Skeletal muscle tissue (tissue), 4 donors: ENCODE measurements around the gene MORN3. TPM values are rescaled to one million over a fixed set of nuclear protein-coding genes. Genes with fewer than 3 reads are reported as not detected.
"Not testable (repeated sequence)": the region's sequence is repeated elsewhere in the genome, so short reads cannot be mapped to it uniquely, and the experiment has no call there.

Source experiments
- H3K27ac ChIP-seq: one replicate; pipeline ENCODE4 v1.7.0; 2013; ENCODE audit warnings: mild to moderate bottlenecking, low read depth, low read length, inconsistent platforms
- H3K27me3 ChIP-seq, 3 donors: one replicate each; pipeline ENCODE4 v1.7.0; 2013; ENCODE audit warnings: low read length in 3 of 3; ENCODE audit not compliant: control insufficient read depth in 3 of 3, insufficient read depth in 3 of 3
- H3K36me3 ChIP-seq, 3 donors: one replicate each; pipeline ENCODE4 v1.7.0; 2013; ENCODE audit warnings: low read length in 3 of 3; ENCODE audit not compliant: control insufficient read depth in 3 of 3, insufficient read depth in 3 of 3
- H3K4me1 ChIP-seq, 3 donors: one replicate each; pipeline ENCODE4 v1.7.0; 2013; ENCODE audit warnings: low read length in 3 of 3, mild to moderate bottlenecking in 3 of 3; ENCODE audit not compliant: control insufficient read depth in 3 of 3, insufficient read depth in 3 of 3
- H3K4me3 ChIP-seq, 3 donors: one replicate each; pipeline ENCODE4 v1.7.0; 2013; ENCODE audit warnings: low read length in 3 of 3
- H3K9ac ChIP-seq, 3 donors: one replicate each; pipeline ENCODE4 v1.7.0; 2013; ENCODE audit warnings: low read length in 3 of 3, mild to moderate bottlenecking in 3 of 3, moderate library complexity in 2 of 3, low read depth in 1 of 3
- H3K9me3 ChIP-seq, 3 donors: one replicate each; pipeline ENCODE4 v1.7.0; 2013; ENCODE audit warnings: low read length in 3 of 3; ENCODE audit not compliant: control insufficient read depth in 3 of 3
- total RNA-seq: library from RNA; depleted of rRNA; stranded (reverse); fragments of >200 nt; gene quantifications from one replicate; pipeline ENCODE4 v1.2.3, GENCODE V29; 2014
- donor health status: Osteomylitis.

Gene MORN3
- total RNA-seq, 1 donor from 2014 or later = under 0.01 TPM

DNA sequence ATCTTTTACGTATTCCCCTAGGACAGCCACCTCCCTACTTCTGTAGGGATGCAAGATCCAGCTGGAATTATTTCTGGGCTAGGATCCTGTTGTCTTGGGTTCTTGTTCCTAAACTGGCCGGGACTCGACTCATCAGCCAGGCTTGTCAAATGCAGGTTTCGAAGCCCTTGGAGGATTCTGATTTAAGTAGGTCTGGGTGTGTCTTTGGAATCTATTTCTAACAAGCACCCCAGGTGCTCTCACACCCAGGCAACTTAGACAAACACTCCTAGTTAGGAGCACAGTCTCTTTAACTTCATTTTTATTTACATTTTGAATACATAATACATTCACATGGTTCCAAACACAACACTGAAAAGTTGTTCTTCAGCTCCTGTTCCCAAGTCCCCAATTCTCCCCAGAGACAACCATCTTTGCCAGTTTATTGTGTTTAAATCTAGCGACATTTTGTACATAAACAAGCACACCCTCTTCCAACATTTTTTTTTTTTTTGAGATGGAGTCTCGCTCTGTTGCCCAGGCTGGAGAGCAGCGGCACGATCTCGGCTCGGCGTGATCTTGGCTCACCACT is 20.9 kb downstream of the MORN3 start:
- Histone ChIP-seq H3K36me3 (no peaks in the 10 kb centered on the region), H3K4me3 (no peak overlapping the region), H3K9me3 (no peaks in the 10 kb centered on the region), H3K27me3 (no peaks in the 10 kb centered on the region), H3K4me1 (peaks cover 0 to 12% (median 0%) of the 10 kb centered on the region in 3 donors), H3K9ac (no peak overlapping the region), H3K27ac (no peak overlapping the region)

DNA sequence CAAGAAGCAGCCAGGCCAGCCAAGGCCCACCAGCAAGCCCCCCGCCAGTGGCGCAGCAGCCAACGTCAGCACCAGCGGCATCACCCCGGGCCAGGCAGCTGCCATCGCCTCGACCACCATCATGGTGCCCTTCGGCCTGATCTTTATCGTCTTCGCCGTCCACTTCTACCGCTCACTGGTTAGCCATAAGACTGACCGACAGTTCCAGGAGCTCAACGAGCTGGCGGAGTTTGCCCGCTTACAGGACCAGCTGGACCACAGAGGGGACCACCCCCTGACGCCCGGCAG is 28.2 kb downstream of the MORN3 start:
- H3K27me3 ChIP-seq = no peaks in the 10 kb centered on the region
- H3K27ac ChIP-seq = no peak overlapping the region
- H3K4me3 ChIP-seq = no peak overlapping the region
- no peaks in the 10 kb centered on the region for H3K9me3 ChIP-seq
- H3K36me3 ChIP-seq = peaks cover 8 to 12% (median 11%) of the 10 kb centered on the region in 3 donors
- peaks cover 7 to 15% (median 9%) of the 10 kb centered on the region in 3 donors for H3K4me1 ChIP-seq
- no peak overlapping the region for H3K9ac ChIP-seq

DNA sequence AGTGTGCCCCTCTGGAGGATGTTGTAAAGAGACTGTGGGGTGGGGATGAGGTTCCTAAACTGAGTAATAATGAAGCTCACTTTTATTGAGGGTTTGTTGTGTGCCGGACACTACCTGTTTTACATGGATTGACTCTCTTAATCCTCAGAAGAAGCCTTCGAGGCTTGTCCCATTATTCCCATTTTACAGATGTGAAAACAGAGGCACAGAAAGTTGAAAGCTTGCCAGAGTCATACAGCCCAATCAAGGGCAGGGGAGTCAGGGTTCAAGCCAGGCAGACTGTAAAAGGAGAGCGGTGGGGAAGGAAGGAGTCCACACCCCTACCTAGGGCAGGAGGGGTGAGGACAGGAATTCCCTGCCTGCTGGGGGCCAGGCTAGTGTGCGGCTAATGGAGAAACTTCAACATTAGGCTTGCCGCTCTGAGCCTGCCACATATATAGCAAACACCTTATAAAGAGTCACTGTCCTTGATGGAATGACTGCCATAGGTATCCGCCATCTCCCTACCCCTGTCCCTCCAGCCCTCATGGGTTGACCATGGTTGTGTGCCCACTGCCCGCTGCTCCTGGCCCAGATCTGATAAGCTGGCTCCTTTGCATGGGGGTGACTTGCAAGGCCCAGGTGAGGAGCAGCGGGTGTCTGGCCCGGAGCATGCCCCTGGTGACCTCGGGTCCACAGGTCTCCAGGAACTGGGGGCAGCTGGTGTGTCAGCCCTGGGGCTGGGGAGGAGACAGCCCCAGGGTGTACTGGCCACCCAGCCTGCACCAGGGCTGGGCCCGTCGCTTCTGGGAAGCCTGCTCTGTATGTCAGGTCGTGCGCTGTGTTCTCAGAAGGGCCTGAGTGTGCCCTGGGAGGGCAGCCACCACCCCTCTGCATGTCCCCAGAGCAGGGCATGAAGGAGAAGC is 30.9 kb downstream of the MORN3 start:
- no peaks in the 10 kb centered on the region for H3K9me3 ChIP-seq
- H3K36me3 ChIP-seq = peaks cover 8 to 12% (median 11%) of the 10 kb centered on the region in 3 donors
- no peak overlapping the region for H3K4me3 ChIP-seq
- peak overlapping the region; percentile 60 for H3K27ac ChIP-seq
- no peak overlapping the region for H3K9ac ChIP-seq
- no peaks in the 10 kb centered on the region for H3K27me3 ChIP-seq
- peaks cover 7 to 20% (median 12%) of the 10 kb centered on the region in 3 donors for H3K4me1 ChIP-seq

DNA sequence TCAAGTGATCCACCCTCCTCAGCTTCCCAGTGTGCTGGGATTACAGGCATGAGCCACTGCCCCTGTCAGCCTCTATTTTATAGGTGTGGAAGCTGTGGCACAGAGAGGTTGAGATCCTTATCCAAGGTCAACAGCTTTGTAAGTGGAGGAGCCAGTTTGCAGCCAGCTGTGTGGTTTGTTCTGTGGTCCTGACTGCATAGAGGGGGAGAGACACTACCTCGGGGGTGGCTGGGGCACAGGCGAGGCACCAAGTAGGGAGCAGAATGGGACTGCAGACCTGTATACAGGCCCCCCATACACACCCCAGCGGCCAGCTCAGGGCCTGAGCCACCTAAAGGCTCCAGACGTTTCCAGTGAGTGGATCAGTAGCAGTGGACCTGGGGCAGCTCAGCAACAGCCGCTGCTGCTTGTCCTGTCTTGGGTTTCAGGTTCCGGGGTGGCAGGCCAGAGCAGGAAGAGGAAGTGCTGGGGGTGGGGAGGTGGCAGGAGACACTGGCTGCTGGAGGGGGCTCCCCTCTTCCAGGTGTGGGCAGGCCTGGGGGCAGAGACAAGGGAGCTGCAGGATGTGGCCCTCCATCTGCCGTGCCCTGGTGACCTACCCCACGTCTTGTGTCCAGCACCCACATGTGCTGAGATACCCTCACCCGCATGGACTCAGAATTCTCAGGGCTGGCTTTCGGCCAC is 32.1 kb downstream of the MORN3 start:
- peaks cover 8 to 12% (median 11%) of the 10 kb centered on the region in 3 donors for H3K36me3 ChIP-seq
- H3K9ac ChIP-seq = peak overlapping the region; percentile 27 to 67 (median 66)
- H3K9me3 ChIP-seq = no peaks in the 10 kb centered on the region
- peaks cover 17 to 30% (median 22%) of the 10 kb centered on the region in 3 donors for H3K4me1 ChIP-seq
- H3K4me3 ChIP-seq = peak overlapping the region in 1 of 3 donors; percentile 41
- peak overlapping the region; percentile 60 for H3K27ac ChIP-seq
- H3K27me3 ChIP-seq = no peaks in the 10 kb centered on the region

DNA sequence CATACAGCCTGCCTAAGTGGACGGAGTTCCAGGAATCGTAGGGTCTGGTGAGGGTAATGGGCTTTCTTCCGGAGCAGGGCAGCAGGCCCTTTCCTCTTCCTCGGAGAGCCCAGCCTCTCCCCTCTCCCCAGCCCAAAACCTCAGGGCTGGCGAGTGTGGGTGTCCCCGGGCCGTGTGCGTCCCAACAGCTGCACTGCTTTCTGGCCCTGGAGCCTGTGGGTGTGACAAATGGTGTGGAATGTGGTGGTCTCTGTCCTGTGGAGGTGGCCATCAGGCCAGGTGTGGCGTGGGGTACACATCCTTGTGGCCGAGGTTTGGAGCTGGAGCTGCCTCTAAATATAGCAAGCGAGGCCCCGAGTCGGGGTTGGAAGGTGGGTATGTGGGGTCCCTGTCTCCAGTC is 34.6 kb downstream of the MORN3 start:
- Histone ChIP-seq H3K27ac (peak overlapping the region; percentile 44), H3K4me1 (peaks cover 36 to 55% (median 46%) of the 10 kb centered on the region in 3 donors), H3K9ac (peak overlapping the region in 2 of 3 donors; percentile 43 to 50), H3K9me3 (no peaks in the 10 kb centered on the region), H3K4me3 (no peak overlapping the region), H3K27me3 (no peaks in the 10 kb centered on the region), H3K36me3 (peaks cover 0 to 2% (median 0%) of the 10 kb centered on the region in 3 donors)

DNA sequence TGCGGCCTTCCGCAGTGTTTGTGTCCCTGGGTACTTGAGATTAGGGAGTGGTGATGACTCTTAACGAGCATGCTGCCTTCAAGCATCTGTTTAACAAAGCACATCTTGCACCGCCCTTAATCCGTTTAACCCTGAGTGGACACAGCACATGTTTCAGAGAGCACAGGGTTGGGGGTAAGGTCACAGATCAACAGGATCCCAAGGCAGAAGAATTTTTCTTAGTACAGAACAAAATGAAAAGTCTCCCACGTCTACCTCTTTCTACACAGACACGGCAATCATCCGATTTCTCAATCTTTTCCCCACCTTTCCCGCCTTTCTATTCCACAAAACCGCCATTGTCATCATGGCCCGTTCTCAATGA is 35.6 kb downstream of the MORN3 start:
- H3K27me3 ChIP-seq, H3K9me3 ChIP-seq, H3K4me3 ChIP-seq, H3K9ac ChIP-seq, H3K27ac ChIP-seq, H3K36me3 ChIP-seq: not testable (repeated sequence)
- H3K4me1 ChIP-seq = peaks cover 44 to 64% (median 54%) of the 10 kb centered on the region in 3 donors

DNA sequence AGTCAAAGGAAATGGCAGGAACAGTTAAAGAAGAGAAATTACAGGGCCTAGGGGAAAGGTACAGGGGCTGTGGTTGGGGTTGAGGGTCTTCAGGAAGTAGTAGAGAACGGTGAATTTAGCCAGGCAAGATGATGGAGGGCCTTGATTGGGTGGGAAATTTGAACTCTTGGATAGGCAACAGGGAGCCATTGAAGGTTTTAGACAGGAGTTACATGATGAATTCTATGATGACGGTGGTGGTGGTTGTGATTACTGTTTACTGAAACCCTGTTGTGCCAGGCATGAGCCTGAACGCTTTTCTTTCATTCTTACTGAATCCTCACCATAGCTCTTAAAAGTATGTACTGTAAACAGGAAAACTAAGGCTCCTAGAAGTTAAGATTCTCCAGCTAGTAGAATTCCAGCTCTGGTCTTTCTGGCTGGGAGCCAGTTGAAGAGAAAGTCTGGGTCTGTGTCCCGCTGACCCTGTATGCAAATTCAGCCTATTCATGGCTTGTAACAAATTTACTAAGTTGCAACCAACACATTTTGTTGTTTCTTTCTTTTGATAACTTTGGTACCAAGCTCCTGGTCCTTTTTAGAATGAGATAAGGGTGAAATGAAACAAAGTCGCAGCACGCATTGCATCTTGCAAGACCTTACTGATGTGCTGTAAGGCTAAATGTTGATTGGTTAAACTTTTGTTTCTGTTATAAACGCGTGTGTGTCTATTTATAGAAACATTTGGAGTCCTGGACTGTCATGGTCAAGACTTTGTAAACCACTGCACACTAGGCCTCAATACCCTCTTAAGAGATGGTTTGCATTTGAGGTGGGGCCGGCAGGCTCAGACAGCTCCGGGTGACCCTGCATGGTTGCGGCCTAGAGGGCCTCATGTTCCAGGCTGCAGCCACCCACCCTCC is 37.1 kb downstream of the MORN3 start:
- H3K27ac ChIP-seq = peak overlapping the region; percentile 89
- peak overlapping the region in 2 of 3 donors; percentile 54 to 64 for H3K4me3 ChIP-seq
- peaks cover 52 to 70% (median 61%) of the 10 kb centered on the region in 3 donors for H3K4me1 ChIP-seq
- H3K9ac ChIP-seq = peak overlapping the region; percentile 52 to 86 (median 62)
- peaks cover 0 to 2% (median 0%) of the 10 kb centered on the region in 3 donors for H3K36me3 ChIP-seq
- H3K9me3 ChIP-seq = no peaks in the 10 kb centered on the region
- no peaks in the 10 kb centered on the region for H3K27me3 ChIP-seq

DNA sequence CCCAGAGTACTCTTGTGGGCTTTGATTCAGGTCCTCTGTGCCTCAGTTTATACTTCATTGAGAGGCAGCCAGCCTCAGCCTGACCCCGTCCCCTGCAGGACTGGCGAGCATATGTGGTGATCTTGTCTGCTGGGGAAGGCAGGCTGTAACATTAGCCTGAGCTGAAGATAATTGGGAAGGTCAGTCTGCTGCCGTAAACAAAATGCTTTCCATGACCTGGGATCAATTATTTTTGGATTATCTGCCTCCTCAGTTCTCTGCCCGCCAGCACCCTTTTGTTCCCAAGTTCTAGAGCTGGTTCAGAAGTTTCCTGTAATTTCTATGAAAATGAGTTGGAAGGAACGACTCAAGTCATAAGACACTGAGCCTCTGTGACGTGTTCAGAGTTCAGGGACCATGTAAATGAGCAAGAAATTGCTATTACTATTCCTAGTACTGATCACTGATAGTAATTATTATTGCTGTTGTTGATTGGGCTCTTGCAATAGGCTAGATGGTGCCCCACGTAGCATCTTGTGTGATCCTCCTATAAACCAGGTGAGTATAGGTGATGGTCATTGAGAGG is 38.6 kb downstream of the MORN3 start:
- no peaks in the 10 kb centered on the region for H3K27me3 ChIP-seq
- peaks cover 48 to 70% (median 63%) of the 10 kb centered on the region in 3 donors for H3K4me1 ChIP-seq
- H3K9ac ChIP-seq = peak overlapping the region; percentile 22 to 77 (median 62)
- peaks cover 0 to 2% (median 0%) of the 10 kb centered on the region in 3 donors for H3K36me3 ChIP-seq
- no peaks in the 10 kb centered on the region for H3K9me3 ChIP-seq
- peak overlapping the region in 2 of 3 donors; percentile 31 to 51 for H3K4me3 ChIP-seq
- H3K27ac ChIP-seq = peak overlapping the region; percentile 89

DNA sequence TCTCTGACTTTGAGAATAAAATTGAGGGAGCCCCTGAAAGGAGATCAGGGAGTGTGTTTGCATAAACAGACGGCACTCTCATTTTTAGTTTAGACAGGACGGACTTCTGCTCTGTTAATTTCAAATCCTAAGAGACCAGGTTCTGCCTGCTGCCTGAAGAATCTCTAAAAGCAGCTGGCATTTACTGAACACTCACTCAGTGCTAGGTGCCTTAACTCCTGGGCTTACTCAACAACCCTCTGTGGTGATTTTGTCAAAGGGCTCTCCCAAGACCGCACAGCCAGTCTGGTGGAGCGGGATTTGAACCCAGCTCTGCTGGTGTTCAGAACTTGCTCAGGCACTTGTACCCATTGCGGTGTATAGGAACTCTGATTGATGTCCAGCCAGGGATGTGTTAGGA is 40.9 kb downstream of the MORN3 start:
- H3K27ac ChIP-seq = peak overlapping the region; percentile 84
- peak overlapping the region; percentile 24 to 84 (median 82) for H3K4me3 ChIP-seq
- H3K9me3 ChIP-seq = no peaks in the 10 kb centered on the region
- H3K9ac ChIP-seq = peak overlapping the region; percentile 64 to 92 (median 66)
- peaks cover 54 to 74% (median 65%) of the 10 kb centered on the region in 3 donors for H3K4me1 ChIP-seq
- peaks cover 0 to 2% (median 0%) of the 10 kb centered on the region in 3 donors for H3K36me3 ChIP-seq
- H3K27me3 ChIP-seq = no peaks in the 10 kb centered on the region
